Hematopoietic multipotent progenitor cell treated with erythropoietin and hydrocortisone succinate and interleukin-3 and kit ligand, for 6 days (in vitro differentiated cells): ENCODE results near the gene SARM1.

Experiments used
- DNase-seq: peaks from one replicate; pipeline ENCODE4 v3.0.0-alpha.2; 2015

The SARM1 gene

GRCh38 chr17:28369684-28370034 lies 1.8 kb upstream of the SARM1 start:
- no peak for DNase-seq

- DNase-seq = peak; percentile 47
Measured at GRCh38 chr17:28370035-28370743, 1.3 kb upstream of the SARM1 start, which contains the start of gene VTN. Gene VTN (minus strand): TSS chr17:28370307. CDS start chr17:28370203, 104 bp downstream.

GRCh38 chr17:28370744-28371103 lies 770 bp upstream of the SARM1 start:
- DNase-seq = no peak

GRCh38 chr17:28372203-28372944 lies 880 bp downstream of the SARM1 start:
- no peak for DNase-seq

- no peak for DNase-seq
Measured at GRCh38 chr17:28372945-28373274, 1.4 kb downstream of the SARM1 start.

- peak; percentile 35 for DNase-seq
Measured at GRCh38 chr17:28379814-28380801, 8.6 kb downstream of the SARM1 start.

- peak; percentile 68 for DNase-seq
Measured at GRCh38 chr17:28381141-28381825, 9.8 kb downstream of the SARM1 start.

- DNase-seq = peak; percentile 85
Measured at GRCh38 chr17:28384281-28385036, 13.0 kb downstream of the SARM1 start.

- no peak for DNase-seq
Measured at GRCh38 chr17:28385037-28385400, 13.5 kb downstream of the SARM1 start.

GRCh38 chr17:28385406-28385805 lies 13.9 kb downstream of the SARM1 start:
- peak; percentile 30 for DNase-seq

- DNase-seq = no peak
Measured at GRCh38 chr17:28386391-28386790, 14.9 kb downstream of the SARM1 start.

GRCh38 chr17:28388106-28388505 lies 16.6 kb downstream of the SARM1 start:
- DNase-seq = no peak

- DNase-seq = peak; percentile 66
Measured at GRCh38 chr17:28390141-28390540, 18.6 kb downstream of the SARM1 start.

- no peak for DNase-seq
Measured at GRCh38 chr17:28390563-28390962, 19.1 kb downstream of the SARM1 start.

- DNase-seq = no peak
Measured at GRCh38 chr17:28390984-28391383, 19.5 kb downstream of the SARM1 start.

- no peak for DNase-seq
Measured at GRCh38 chr17:28391401-28391800, 19.9 kb downstream of the SARM1 start.

GRCh38 chr17:28392491-28392890 lies 21.0 kb downstream of the SARM1 start:
- DNase-seq = no peak

GRCh38 chr17:28394337-28395116 lies 23.0 kb downstream of the SARM1 start:
- no peak for DNase-seq

GRCh38 chr17:28395426-28395825 lies 23.9 kb downstream of the SARM1 start:
- no peak for DNase-seq

GRCh38 chr17:28395968-28396367 lies 24.5 kb downstream of the SARM1 start:
- DNase-seq = no peak

GRCh38 chr17:28396635-28397239 lies 25.2 kb downstream of the SARM1 start:
- DNase-seq = peak; percentile 31
